ENCODE measurements around the gene SRY.
"Not testable (repeated sequence)": the region's sequence is repeated elsewhere in the genome, so short reads cannot be mapped to it uniquely, and the experiment has no call there.

The SRY gene

GRCh38 chrY:2828497-2828896 is 41.0 kb upstream of the SRY start:
- Histone ChIP-seq H3F3A (ENCODE audit: low read depth) (no peaks in the 10 kb centered on the region), H3K27me3 (ENCODE audit: insufficient read depth, low read length, poor library complexity, severe bottlenecking) (no peaks in the 10 kb centered on the region), H4K20me1 (ENCODE audit: insufficient read depth, low read length, poor library complexity, severe bottlenecking) (no peaks in the 10 kb centered on the region), H3K4me1 (ENCODE audit: insufficient read depth, low read length, poor library complexity, severe bottlenecking) (no peaks in the 10 kb centered on the region), H3K79me2 (ENCODE audit: insufficient read depth, low read length) (no peaks in the 10 kb centered on the region), H2AFZ (ENCODE audit: low read length) (no peak overlapping the region), H3K4me2 (ENCODE audit: low read depth, low read length, poor library complexity, severe bottlenecking) (no peak overlapping the region), H3K36me3 (ENCODE audit: insufficient read depth, low read length) (no peaks in the 10 kb centered on the region), H3K4me3 (ENCODE audit: low read length, poor library complexity, severe bottlenecking) (no peak overlapping the region), H3K9me3 (ENCODE audit: insufficient read depth, low read depth, low read length) (no peaks in the 10 kb centered on the region), H3K9ac (ENCODE audit: low read depth, low read length, poor library complexity, severe bottlenecking) (no peak overlapping the region), H3K9me2 (replicated peaks; ENCODE audit: low read depth, low read length) (no peaks in the 10 kb centered on the region)
- no peak for TF ChIP-seq CTCF (conservative IDR thresholded peaks at IDR 0.05; ENCODE audit: low read length)
- TF ChIP-seq EZH2phosphoT487 (IDR thresholded peaks at IDR 0.05; ENCODE audit: borderline replicate concordance) = no peak

GRCh38 chrY:2824471-2824870 is 37.0 kb upstream of the SRY start:
- Histone ChIP-seq H3F3A (ENCODE audit: low read depth) (no peaks in the 10 kb centered on the region), H2AFZ (ENCODE audit: low read length) (no peak overlapping the region), H3K4me1 (ENCODE audit: insufficient read depth, low read length, poor library complexity, severe bottlenecking) (no peaks in the 10 kb centered on the region), H3K9ac (ENCODE audit: low read depth, low read length, poor library complexity, severe bottlenecking) (no peak overlapping the region), H3K4me2 (ENCODE audit: low read depth, low read length, poor library complexity, severe bottlenecking) (no peak overlapping the region), H3K9me3 (ENCODE audit: insufficient read depth, low read depth, low read length) (no peaks in the 10 kb centered on the region), H3K79me2 (ENCODE audit: insufficient read depth, low read length) (no peaks in the 10 kb centered on the region), H3K4me3 (ENCODE audit: low read length, poor library complexity, severe bottlenecking) (no peak overlapping the region), H3K36me3 (ENCODE audit: insufficient read depth, low read length) (no peaks in the 10 kb centered on the region), H3K27me3 (ENCODE audit: insufficient read depth, low read length, poor library complexity, severe bottlenecking) (no peaks in the 10 kb centered on the region), H3K9me2 (replicated peaks; ENCODE audit: low read depth, low read length) (no peaks in the 10 kb centered on the region), H4K20me1 (ENCODE audit: insufficient read depth, low read length, poor library complexity, severe bottlenecking) (no peaks in the 10 kb centered on the region)
- TF ChIP-seq CTCF (conservative IDR thresholded peaks at IDR 0.05; ENCODE audit: low read length) (no peak), EZH2phosphoT487 (IDR thresholded peaks at IDR 0.05; ENCODE audit: borderline replicate concordance) (no peak)

GRCh38 chrY:2817146-2817896 is 29.8 kb upstream of the SRY start:
- H3K9me3 ChIP-seq (ENCODE audit: insufficient read depth, low read depth, low read length); H3K36me3 ChIP-seq (ENCODE audit: insufficient read depth, low read length); H3K9me2 ChIP-seq (replicated peaks; ENCODE audit: low read depth, low read length); H3K9ac ChIP-seq (ENCODE audit: low read depth, low read length, poor library complexity, severe bottlenecking); H4K20me1 ChIP-seq (ENCODE audit: insufficient read depth, low read length, poor library complexity, severe bottlenecking); H3K4me1 ChIP-seq (ENCODE audit: insufficient read depth, low read length, poor library complexity, severe bottlenecking); H3K79me2 ChIP-seq (ENCODE audit: insufficient read depth, low read length); H2AFZ ChIP-seq (ENCODE audit: low read length); H3K4me3 ChIP-seq (ENCODE audit: low read length, poor library complexity, severe bottlenecking); H3F3A ChIP-seq (ENCODE audit: low read depth); H3K4me2 ChIP-seq (ENCODE audit: low read depth, low read length, poor library complexity, severe bottlenecking); H3K27me3 ChIP-seq (ENCODE audit: insufficient read depth, low read length, poor library complexity, severe bottlenecking): not testable (repeated sequence)

GRCh38 chrY:2800246-2800645 is 12.8 kb upstream of the SRY start:
- Histone ChIP-seq H3K9me2 (replicated peaks; ENCODE audit: low read depth, low read length) (no peaks in the 10 kb centered on the region), H3K27me3 (ENCODE audit: insufficient read depth, low read length, poor library complexity, severe bottlenecking) (no peaks in the 10 kb centered on the region), H4K20me1 (ENCODE audit: insufficient read depth, low read length, poor library complexity, severe bottlenecking) (no peaks in the 10 kb centered on the region), H3F3A (ENCODE audit: low read depth) (no peaks in the 10 kb centered on the region), H3K4me1 (ENCODE audit: insufficient read depth, low read length, poor library complexity, severe bottlenecking) (no peaks in the 10 kb centered on the region), H3K4me3 (ENCODE audit: low read length, poor library complexity, severe bottlenecking) (no peak overlapping the region), H3K4me2 (ENCODE audit: low read depth, low read length, poor library complexity, severe bottlenecking) (no peak overlapping the region), H2AFZ (ENCODE audit: low read length) (no peak overlapping the region), H3K79me2 (ENCODE audit: insufficient read depth, low read length) (no peaks in the 10 kb centered on the region), H3K9ac (ENCODE audit: low read depth, low read length, poor library complexity, severe bottlenecking) (no peak overlapping the region), H3K36me3 (ENCODE audit: insufficient read depth, low read length) (no peaks in the 10 kb centered on the region), H3K9me3 (ENCODE audit: insufficient read depth, low read depth, low read length) (no peaks in the 10 kb centered on the region)
- no peak for TF ChIP-seq CTCF (conservative IDR thresholded peaks at IDR 0.05; ENCODE audit: low read length)
- TF ChIP-seq EZH2phosphoT487 (IDR thresholded peaks at IDR 0.05; ENCODE audit: borderline replicate concordance) = no peak

Measured in Loucy (cell line).